NCI-H1105 treated with DMSO at 0.1 percent for 48 hours (cell line): ENCODE data around the gene TTLL8.
"Not testable (repeated sequence)": the region's sequence is repeated elsewhere in the genome, so short reads cannot be mapped to it uniquely, and the experiment has no call there.

Source experiments
- DNase-seq: peaks from one replicate; lab custom pipeline; 2025; lab: John Stamatoyannopoulos, UW

TTLL8 gene

GRCh38 chr22:50058061-50058905, at the start of gene TTLL8:
Gene TTLL8, minus strand, starts transcription at chr22:50058298.
- no peak for DNase-seq

- DNase-seq = no peak
Observed at GRCh38 chr22:50107529-50107928, 49.4 kb upstream of the TTLL8 start.

GRCh38 chr22:50105208-50106100, 47.4 kb upstream of the TTLL8 start:
- DNase-seq = no peak

- no peak for DNase-seq
Observed at GRCh38 chr22:50104141-50104544, 46.0 kb upstream of the TTLL8 start.

GRCh38 chr22:50102946-50103345, 44.8 kb upstream of the TTLL8 start:
- DNase-seq = peak; percentile 3

- no peak for DNase-seq
Observed at GRCh38 chr22:50101870-50102565, 43.9 kb upstream of the TTLL8 start.

- no peak for DNase-seq
Observed at GRCh38 chr22:50098052-50098451, 40.0 kb upstream of the TTLL8 start.

GRCh38 chr22:50092342-50092741, 34.2 kb upstream of the TTLL8 start:
- no peak for DNase-seq

- peak; percentile 25 for DNase-seq
Observed at GRCh38 chr22:50091092-50091768, 33.1 kb upstream of the TTLL8 start.

- no peak for DNase-seq
Observed at GRCh38 chr22:50090412-50090714, 32.3 kb upstream of the TTLL8 start.

- DNase-seq = no peak
Observed at GRCh38 chr22:50089682-50090411, 31.7 kb upstream of the TTLL8 start, which contains the start of gene MOV10L1. Gene MOV10L1, plus strand, starts transcription at chr22:50090006. Its CDS starts 83 bp downstream, at chr22:50090089.

- DNase-seq = no peak
Observed at GRCh38 chr22:50089231-50089630, 31.1 kb upstream of the TTLL8 start.

- DNase-seq = no peak
Observed at GRCh38 chr22:50088096-50088495, 30.0 kb upstream of the TTLL8 start.

- DNase-seq = no peak
Observed at GRCh38 chr22:50087646-50088045, 29.5 kb upstream of the TTLL8 start.

GRCh38 chr22:50086975-50087374, 28.9 kb upstream of the TTLL8 start:
- not testable (repeated sequence) for DNase-seq

- no peak for DNase-seq
Observed at GRCh38 chr22:50086526-50086925, 28.4 kb upstream of the TTLL8 start.

GRCh38 chr22:50085211-50085972, 27.3 kb upstream of the TTLL8 start, which contains the start of gene MLC1:
Gene MLC1, minus strand, starts transcription at chr22:50085426. Its CDS starts 524 bp downstream, at chr22:50084902.
- no peak for DNase-seq

- no peak for DNase-seq
Observed at GRCh38 chr22:50084614-50085021, 26.5 kb upstream of the TTLL8 start.

GRCh38 chr22:50084080-50084477, 26.0 kb upstream of the TTLL8 start:
- DNase-seq = no peak

GRCh38 chr22:50083462-50084079, 25.5 kb upstream of the TTLL8 start:
- no peak for DNase-seq
